A549 (cell line): Measurements from ENCODE around the gene ATF7IP. TPM values are rescaled to one million over a fixed set of nuclear protein-coding genes. Genes with fewer than 3 reads are reported as not detected.

Source experiments
- ATAC-seq, 2 experiments: fragments of 200-7000 bp in 1 of 2; fragments of >200 bp in 1 of 2; cut with Nextera tagmentation in 1 of 2; cut with Tn5 transposase in 1 of 2; 3 replicates each; pipeline versions ENCODE4 v1.8.0 to v1.9.1; 2018 to 2020; ENCODE audit warnings: mild to moderate bottlenecking in 1 of 2, moderate library complexity in 1 of 2
- CTCF ChIA-PET: fragments of 300-600 bp; sonication (Branson Sonifier 250); formaldehyde crosslinking; extraction: SDS; loops from one replicate; lab custom pipeline; 2021; ENCODE audit warnings: antibody characterized with exemption, inconsistent platforms; lab: Yijun Ruan, JAX
- POLR2A ChIA-PET: fragments of 350-600 bp; formaldehyde crosslinking; extraction: SDS; loops from one replicate; lab custom pipeline; 2021; ENCODE audit warnings: antibody characterized with exemption, inconsistent platforms; lab: Yijun Ruan, JAX
- DNase-seq, 2 experiments: peaks; one replicate each; pipeline versions ENCODE4 v3.0.0 to v3.0.0-alpha.2; 2011 to 2016; ENCODE audit warnings: low read depth in 1 of 2, low spot score in 1 of 2
- FAIRE-seq: peaks from 2 replicates; lab custom pipeline; 2011; peaks lifted over from hg19 to GRCh38; lab: Jason Lieb, UNC
- H3K27ac ChIP-seq, 2 experiments: fragments of >200 bp; sonication (Bioruptor Twin); formaldehyde crosslinking; 3 replicates each; pipeline ENCODE4 v1.5.1; 2016 to 2017
- H3K4me1 ChIP-seq: fragments of >200 bp; sonication (Bioruptor Twin); formaldehyde crosslinking; 3 replicates; pipeline ENCODE4 v1.6.1; 2016
- H3K4me2 ChIP-seq: fragments of >200 bp; sonication (Bioruptor Twin); formaldehyde crosslinking; 3 replicates; pipeline ENCODE4 v1.6.1; 2016
- H3K4me3 ChIP-seq: fragments of >200 bp; sonication (Bioruptor Twin); formaldehyde crosslinking; 3 replicates; pipeline ENCODE4 v1.5.1; 2016
- H3K9me3 ChIP-seq: fragments of >200 bp; sonication (Bioruptor Twin); formaldehyde crosslinking; 3 replicates; pipeline ENCODE4 v1.6.1; 2016
- E2F6 ChIP-seq: IDR thresholded peaks from 2 replicates; pipeline ENCODE4 v1.6.1; 2012; ENCODE audit warnings: low read depth, borderline replicate concordance
- ELK1 ChIP-seq: fragments of 150-350 bp; IDR thresholded peaks from 2 replicates; pipeline ENCODE4 v1.6.1; 2014; ENCODE audit warnings: low read depth, mild to moderate bottlenecking, low read length
- ESRRA ChIP-seq: fragments of 150-350 bp; IDR thresholded peaks from 2 replicates; pipeline ENCODE4 v1.6.1; 2014; ENCODE audit warnings: mild to moderate bottlenecking, low read length, borderline replicate concordance
- GATA3 ChIP-seq: IDR thresholded peaks from 2 replicates; pipeline ENCODE4 v1.6.1; 2012; ENCODE audit warnings: borderline replicate concordance
- HDAC2 ChIP-seq: fragments of 200-600 bp; sonication (generic); IDR thresholded peaks from 2 replicates; pipeline ENCODE4 v1.6.1; 2016
- HMGXB4 ChIP-seq: fragments of 250-450 bp; sonication (Bioruptor Pico); IDR thresholded peaks from 2 replicates; pipeline ENCODE4 v1.5.0; 2021; ENCODE audit warnings: mild to moderate bottlenecking, moderate library complexity, borderline replicate concordance
- MAFK ChIP-seq: fragments of 450-650 bp; IDR thresholded peaks from 2 replicates; pipeline ENCODE4 v1.6.1; 2014; ENCODE audit not compliant: partially characterized antibody
- MAZ ChIP-seq: fragments of 150-350 bp; IDR thresholded peaks from 2 replicates; pipeline ENCODE4 v1.6.1; 2014; ENCODE audit warnings: antibody characterized with exemption, low read depth, low read length, borderline replicate concordance
- MYC ChIP-seq: IDR thresholded peaks from 2 replicates; pipeline ENCODE4 v1.6.1; 2012; ENCODE audit warnings: mild to moderate bottlenecking, inconsistent platforms, low read length, improper control_type of control experiment, borderline replicate concordance
- NFE2L2 ChIP-seq: fragments of 150-350 bp; conservative IDR thresholded peaks from 2 replicates; pipeline ENCODE4 v1.6.1; 2014; ENCODE audit warnings: low read length
- RARB ChIP-seq: fragments of 250-450 bp; sonication (Bioruptor Pico); IDR thresholded peaks from 2 replicates; pipeline ENCODE4 v1.8.0; 2021; ENCODE audit warnings: mild to moderate bottlenecking, moderate library complexity
- REST ChIP-seq: fragments of 200-600 bp; sonication (generic); IDR thresholded peaks from 2 replicates; pipeline ENCODE4 v1.6.1; 2016; ENCODE audit warnings: antibody characterized with exemption, mild to moderate bottlenecking, moderate library complexity
- SMC3 ChIP-seq: fragments of >200 bp; sonication (Bioruptor Twin); formaldehyde crosslinking; IDR thresholded peaks from 3 replicates; pipeline ENCODE4 v1.6.1; 2018; ENCODE audit warnings: inconsistent platforms
- SREBF2 ChIP-seq: fragments of 450-650 bp; IDR thresholded peaks from 2 replicates; pipeline ENCODE4 v1.6.1; 2014; ENCODE audit warnings: mild to moderate bottlenecking, moderate library complexity
- TP53 ChIP-seq: fragments of 250-450 bp; sonication (Bioruptor Pico); IDR thresholded peaks from 2 replicates; pipeline ENCODE4 v1.5.0; 2021; ENCODE audit warnings: mild to moderate bottlenecking, moderate library complexity
- USF2 ChIP-seq: fragments of 450-650 bp; IDR thresholded peaks from 2 replicates; pipeline ENCODE4 v1.6.1; 2014; ENCODE audit warnings: antibody characterized with exemption
- ZNF302 ChIP-seq: fragments of 250-450 bp; sonication (Bioruptor Pico); IDR thresholded peaks from 2 replicates; pipeline ENCODE4 v1.9.0; 2021; ENCODE audit warnings: inconsistent platforms, mild to moderate bottlenecking, moderate library complexity
- ZSCAN20 ChIP-seq: fragments of 250-450 bp; sonication (Bioruptor Pico); IDR thresholded peaks from 2 replicates; pipeline ENCODE4 v1.8.0; 2022; ENCODE audit warnings: mild to moderate bottlenecking, moderate library complexity
- WGBS: methylation state at CpG from one replicate; pipeline ENCODE4 v1.1.6; 2017; ENCODE audit errors: missing lambda C conversion rate; 5-methylcytosine and 5-hydroxymethylcytosine counted together
- polyA plus RNA-seq, 4 experiments: library from polyadenylated mRNA; depleted of rRNA in 3 of 4; stranded (reverse); fragments of >200 nt; fragmentation: RNase III in 1 of 4; extraction: RNeasy Plus Mini Kit Qiagen cat#74134 plus additional on column Dnase treatment in 1 of 4; gene quantifications; 2 replicates in 3 of 4; 3 replicates in 1 of 4; pipeline ENCODE4 v1.2.3, GENCODE V29; 2011 to 2017

Gene ATF7IP
- polyA plus RNA-seq, 2 of the 4 experiments (the other 2 are of a cell fraction): 5.6 to 14.2 TPM

- H3K9me3 ChIP-seq: no peaks in the 10 kb centered on the region
- no peak overlapping the region for H3K4me3 ChIP-seq
- H3K4me1 ChIP-seq: no peaks in the 10 kb centered on the region
- WGBS: 60% methylated on average over 7 of the region's 7 CpGs
- H3K27ac ChIP-seq: no peak overlapping the region
- no peak overlapping the region for H3K4me2 ChIP-seq
- DNase-seq: no peak
- no peak for TF ChIP-seq MAZ
- TF ChIP-seq MAFK: no peak
- no peak for TF ChIP-seq ESRRA
- TF ChIP-seq REST: no peak
- TF ChIP-seq USF2: no peak
- TF ChIP-seq NFE2L2: no peak
- no peak for TF ChIP-seq RARB (CRISPR knock-in tag)
- no peak for TF ChIP-seq TP53 (CRISPR knock-in tag)
- TF ChIP-seq HDAC2: no peak
- TF ChIP-seq ZSCAN20: no peak
- no peak for TF ChIP-seq ZNF302
- TF ChIP-seq SREBF2: no peak
- no peak for TF ChIP-seq ELK1
- no peak for TF ChIP-seq E2F6
- TF ChIP-seq MYC: no peak
- TF ChIP-seq GATA3: no peak
- no peak for TF ChIP-seq HMGXB4
- TF ChIP-seq SMC3: no peak
- no peak for FAIRE-seq
- ChIA-PET CTCF (no interaction called here), POLR2A (no interaction called here)
- no peak for ATAC-seq
These were observed 180.0 kb downstream of the ATF7IP start for GRCh38 chr12:14545144-14546124.
